Measurements from ENCODE around the gene TMEM45B. TPM values are rescaled to one million over a fixed set of nuclear protein-coding genes. Genes with fewer than 3 reads are reported as not detected.
A peak's percentile ranks its signal among the peaks of the same experiment; 100 is the strongest.

The TMEM45B gene
- total and polyA plus RNA-seq, 2 of the 13 experiments (the other 11 are each of a cell fraction or from before 2014, with no cell fraction given): 29.1 to 181 TPM

DNA sequence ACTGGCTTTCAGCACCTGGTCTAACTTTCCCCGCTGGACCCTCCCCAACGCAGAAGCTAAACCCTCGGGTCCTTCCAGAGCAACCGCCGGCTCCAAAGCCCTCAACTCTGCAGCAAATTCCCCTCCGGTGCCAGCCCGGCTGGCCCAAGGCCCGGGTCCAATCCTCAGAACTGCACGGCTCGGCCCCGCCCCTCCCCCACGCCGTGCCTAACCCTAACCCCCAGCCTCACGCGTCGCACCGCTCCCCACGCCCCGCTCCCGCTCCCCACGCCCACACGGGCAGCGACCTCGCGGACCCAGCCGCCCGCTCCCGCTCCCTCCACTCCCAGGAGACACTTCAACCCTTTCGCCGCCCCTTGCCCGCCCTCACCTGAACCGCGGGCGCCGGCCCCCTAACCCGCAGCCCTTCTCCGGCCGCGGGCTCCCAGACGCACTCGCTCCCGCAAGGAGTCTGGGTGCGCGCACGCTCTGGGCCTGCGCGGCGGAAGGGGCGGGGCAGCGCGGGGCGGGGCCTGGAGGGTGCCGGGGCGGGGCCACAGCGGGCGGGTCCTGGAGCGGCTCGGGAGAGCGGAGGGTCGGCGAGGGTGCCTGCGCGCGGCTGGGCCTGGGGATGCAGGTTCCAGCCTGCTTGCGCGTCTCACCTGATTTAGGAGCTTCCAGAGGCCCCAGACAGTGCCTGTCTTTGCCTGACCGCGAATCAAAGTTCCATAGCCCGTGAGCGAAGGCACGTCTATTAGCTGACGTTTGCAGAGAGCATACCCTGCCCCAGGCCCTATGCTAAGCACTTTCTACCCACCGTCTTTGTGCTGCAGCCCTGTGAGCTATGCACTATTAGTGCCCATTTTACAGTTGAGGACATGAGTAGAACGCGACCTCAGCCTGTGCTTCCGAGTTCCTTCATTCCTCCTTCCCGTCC, 79.7 kb downstream of the TMEM45B start, which contains the start of gene NFRKB (continued):
- no peak for TF ChIP-seq GATAD2A (CRISPR knock-in tag; IDR thresholded peaks at IDR 0.05)
- 0 out of 2 replicates have a peak, but pooled peaks have one; percentile 15 for TF ChIP-seq ZNF557 (CRISPR knock-in tag; IDR thresholded peaks at IDR 0.05)
- no peak for TF ChIP-seq ZNF484 (CRISPR knock-in tag; IDR thresholded peaks at IDR 0.05; ENCODE audit: borderline replicate concordance, low read depth)
- no peak for TF ChIP-seq ELF4 (CRISPR knock-in tag; IDR thresholded peaks at IDR 0.05; ENCODE audit: borderline replicate concordance)
- TF ChIP-seq ZNF383 (CRISPR knock-in tag; IDR thresholded peaks at IDR 0.05; ENCODE audit: borderline replicate concordance): no peak
- no peak; the same call in 1 of the 2 replicates for TF ChIP-seq ZNF350 (CRISPR knock-in tag; IDR thresholded peaks at IDR 0.05; ENCODE audit: borderline replicate concordance, low read depth)
- peak; percentile 36; the same call in 1 of the 2 replicates for TF ChIP-seq ZNF768 (CRISPR knock-in tag; IDR thresholded peaks at IDR 0.05)
- TF ChIP-seq, protein P1, sequence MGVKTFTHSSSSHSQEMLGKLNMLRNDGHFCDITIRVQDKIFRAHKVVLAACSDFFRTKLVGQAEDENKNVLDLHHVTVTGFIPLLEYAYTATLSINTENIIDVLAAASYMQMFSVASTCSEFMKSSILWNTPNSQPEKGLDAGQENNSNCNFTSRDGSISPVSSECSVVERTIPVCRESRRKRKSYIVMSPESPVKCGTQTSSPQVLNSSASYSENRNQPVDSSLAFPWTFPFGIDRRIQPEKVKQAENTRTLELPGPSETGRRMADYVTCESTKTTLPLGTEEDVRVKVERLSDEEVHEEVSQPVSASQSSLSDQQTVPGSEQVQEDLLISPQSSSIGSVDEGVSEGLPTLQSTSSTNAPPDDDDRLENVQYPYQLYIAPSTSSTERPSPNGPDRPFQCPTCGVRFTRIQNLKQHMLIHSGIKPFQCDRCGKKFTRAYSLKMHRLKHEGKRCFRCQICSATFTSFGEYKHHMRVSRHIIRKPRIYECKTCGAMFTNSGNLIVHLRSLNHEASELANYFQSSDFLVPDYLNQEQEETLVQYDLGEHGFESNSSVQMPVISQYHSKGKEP (CRISPR knock-in tag; IDR thresholded peaks at IDR 0.05): no peak
- TF ChIP-seq, protein P2, sequence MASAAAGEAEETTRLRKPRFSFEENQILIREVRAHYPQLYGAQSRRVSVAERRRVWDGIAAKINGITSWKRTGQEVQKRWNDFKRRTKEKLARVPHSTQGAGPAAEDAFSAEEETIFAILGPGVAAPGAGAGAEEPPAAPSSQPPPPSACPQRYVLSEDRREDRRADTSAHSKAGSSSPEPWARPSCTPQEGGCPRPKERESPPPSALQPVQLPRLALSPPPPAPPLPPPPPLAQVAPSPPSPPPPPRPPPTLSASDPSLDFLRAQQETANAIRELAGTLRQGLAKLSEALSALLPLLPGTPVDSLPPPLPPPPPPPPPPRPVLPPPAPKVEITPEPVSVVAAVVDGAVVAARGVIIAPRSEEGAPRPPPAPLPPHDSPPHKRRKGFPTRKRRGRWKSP (CRISPR knock-in tag; IDR thresholded peaks at IDR 0.05): 0 out of 2 replicates have a peak, but pooled peaks have one; percentile 34
- TF ChIP-seq TCF12 (IDR thresholded peaks at IDR 0.05): no peak
- TF ChIP-seq TCF12 (CRISPR knock-in tag; IDR thresholded peaks at IDR 0.05): no peak
- TF ChIP-seq, protein P3, sequence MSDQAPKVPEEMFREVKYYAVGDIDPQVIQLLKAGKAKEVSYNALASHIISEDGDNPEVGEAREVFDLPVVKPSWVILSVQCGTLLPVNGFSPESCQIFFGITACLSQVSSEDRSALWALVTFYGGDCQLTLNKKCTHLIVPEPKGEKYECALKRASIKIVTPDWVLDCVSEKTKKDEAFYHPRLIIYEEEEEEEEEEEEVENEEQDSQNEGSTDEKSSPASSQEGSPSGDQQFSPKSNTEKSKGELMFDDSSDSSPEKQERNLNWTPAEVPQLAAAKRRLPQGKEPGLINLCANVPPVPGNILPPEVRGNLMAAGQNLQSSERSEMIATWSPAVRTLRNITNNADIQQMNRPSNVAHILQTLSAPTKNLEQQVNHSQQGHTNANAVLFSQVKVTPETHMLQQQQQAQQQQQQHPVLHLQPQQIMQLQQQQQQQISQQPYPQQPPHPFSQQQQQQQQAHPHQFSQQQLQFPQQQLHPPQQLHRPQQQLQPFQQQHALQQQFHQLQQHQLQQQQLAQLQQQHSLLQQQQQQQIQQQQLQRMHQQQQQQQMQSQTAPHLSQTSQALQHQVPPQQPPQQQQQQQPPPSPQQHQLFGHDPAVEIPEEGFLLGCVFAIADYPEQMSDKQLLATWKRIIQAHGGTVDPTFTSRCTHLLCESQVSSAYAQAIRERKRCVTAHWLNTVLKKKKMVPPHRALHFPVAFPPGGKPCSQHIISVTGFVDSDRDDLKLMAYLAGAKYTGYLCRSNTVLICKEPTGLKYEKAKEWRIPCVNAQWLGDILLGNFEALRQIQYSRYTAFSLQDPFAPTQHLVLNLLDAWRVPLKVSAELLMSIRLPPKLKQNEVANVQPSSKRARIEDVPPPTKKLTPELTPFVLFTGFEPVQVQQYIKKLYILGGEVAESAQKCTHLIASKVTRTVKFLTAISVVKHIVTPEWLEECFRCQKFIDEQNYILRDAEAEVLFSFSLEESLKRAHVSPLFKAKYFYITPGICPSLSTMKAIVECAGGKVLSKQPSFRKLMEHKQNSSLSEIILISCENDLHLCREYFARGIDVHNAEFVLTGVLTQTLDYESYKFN (CRISPR knock-in tag; conservative IDR thresholded peaks at IDR 0.05): no peak; the same call in 1 of the 2 replicates
- TF ChIP-seq HHEX (CRISPR knock-in tag; IDR thresholded peaks at IDR 0.05): no peak
- TF ChIP-seq, protein P4, sequence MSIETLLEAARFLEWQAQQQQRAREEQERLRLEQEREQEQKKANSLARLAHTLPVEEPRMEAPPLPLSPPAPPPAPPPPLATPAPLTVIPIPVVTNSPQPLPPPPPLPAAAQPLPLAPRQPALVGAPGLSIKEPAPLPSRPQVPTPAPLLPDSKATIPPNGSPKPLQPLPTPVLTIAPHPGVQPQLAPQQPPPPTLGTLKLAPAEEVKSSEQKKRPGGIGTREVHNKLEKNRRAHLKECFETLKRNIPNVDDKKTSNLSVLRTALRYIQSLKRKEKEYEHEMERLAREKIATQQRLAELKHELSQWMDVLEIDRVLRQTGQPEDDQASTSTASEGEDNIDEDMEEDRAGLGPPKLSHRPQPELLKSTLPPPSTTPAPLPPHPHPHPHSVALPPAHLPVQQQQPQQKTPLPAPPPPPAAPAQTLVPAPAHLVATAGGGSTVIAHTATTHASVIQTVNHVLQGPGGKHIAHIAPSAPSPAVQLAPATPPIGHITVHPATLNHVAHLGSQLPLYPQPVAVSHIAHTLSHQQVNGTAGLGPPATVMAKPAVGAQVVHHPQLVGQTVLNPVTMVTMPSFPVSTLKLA (IDR thresholded peaks at IDR 0.05): 0 out of 2 replicates have a peak, but pooled peaks have one; percentile 3
- TF ChIP-seq, protein P5, sequence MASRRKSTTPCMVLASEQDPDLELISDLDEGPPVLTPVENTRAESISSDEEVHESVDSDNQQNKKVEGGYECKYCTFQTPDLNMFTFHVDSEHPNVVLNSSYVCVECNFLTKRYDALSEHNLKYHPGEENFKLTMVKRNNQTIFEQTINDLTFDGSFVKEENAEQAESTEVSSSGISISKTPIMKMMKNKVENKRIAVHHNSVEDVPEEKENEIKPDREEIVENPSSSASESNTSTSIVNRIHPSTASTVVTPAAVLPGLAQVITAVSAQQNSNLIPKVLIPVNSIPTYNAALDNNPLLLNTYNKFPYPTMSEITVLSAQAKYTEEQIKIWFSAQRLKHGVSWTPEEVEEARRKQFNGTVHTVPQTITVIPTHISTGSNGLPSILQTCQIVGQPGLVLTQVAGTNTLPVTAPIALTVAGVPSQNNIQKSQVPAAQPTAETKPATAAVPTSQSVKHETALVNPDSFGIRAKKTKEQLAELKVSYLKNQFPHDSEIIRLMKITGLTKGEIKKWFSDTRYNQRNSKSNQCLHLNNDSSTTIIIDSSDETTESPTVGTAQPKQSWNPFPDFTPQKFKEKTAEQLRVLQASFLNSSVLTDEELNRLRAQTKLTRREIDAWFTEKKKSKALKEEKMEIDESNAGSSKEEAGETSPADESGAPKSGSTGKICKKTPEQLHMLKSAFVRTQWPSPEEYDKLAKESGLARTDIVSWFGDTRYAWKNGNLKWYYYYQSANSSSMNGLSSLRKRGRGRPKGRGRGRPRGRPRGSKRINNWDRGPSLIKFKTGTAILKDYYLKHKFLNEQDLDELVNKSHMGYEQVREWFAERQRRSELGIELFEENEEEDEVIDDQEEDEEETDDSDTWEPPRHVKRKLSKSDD (CRISPR knock-in tag; IDR thresholded peaks at IDR 0.05; ENCODE audit: low read depth): peak; percentile 22; the same call in 1 of the 2 replicates
- TF ChIP-seq, protein P6, sequence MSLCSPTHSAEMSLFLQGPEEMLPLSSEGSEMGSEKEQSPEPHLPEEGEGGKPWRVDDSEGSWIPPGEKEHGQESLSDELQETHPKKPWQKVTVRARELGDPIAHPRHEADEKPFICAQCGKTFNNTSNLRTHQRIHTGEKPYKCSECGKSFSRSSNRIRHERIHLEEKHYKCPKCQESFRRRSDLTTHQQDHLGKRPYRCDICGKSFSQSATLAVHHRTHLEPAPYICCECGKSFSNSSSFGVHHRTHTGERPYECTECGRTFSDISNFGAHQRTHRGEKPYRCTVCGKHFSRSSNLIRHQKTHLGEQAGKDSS (CRISPR knock-in tag; IDR thresholded peaks at IDR 0.05; ENCODE audit: borderline replicate concordance, low read depth): peak; percentile 9; the same call in 1 of the 2 replicates
